GM18951 (cell line): ENCODE results near the gene NUMB.

Source experiments
- POLR2A ChIP-seq: IDR thresholded peaks from 4 replicates; pipeline ENCODE4 v1.6.1; 2011; ENCODE audit warnings: mild to moderate bottlenecking; ENCODE audit not compliant: insufficient read length, insufficient read depth; ENCODE audit errors: extremely low read depth
- in situ Hi-C: fragments of 300-500 bp; cut with MboI; formaldehyde crosslinking; loops from one replicate; pipeline ENCODE4 v1.12.0; 2022; ENCODE audit warnings: low sequenced_read_pairs, mixed read lengths, inconsistent platforms; ENCODE audit not compliant: unreplicated experiment

The NUMB gene

DNA sequence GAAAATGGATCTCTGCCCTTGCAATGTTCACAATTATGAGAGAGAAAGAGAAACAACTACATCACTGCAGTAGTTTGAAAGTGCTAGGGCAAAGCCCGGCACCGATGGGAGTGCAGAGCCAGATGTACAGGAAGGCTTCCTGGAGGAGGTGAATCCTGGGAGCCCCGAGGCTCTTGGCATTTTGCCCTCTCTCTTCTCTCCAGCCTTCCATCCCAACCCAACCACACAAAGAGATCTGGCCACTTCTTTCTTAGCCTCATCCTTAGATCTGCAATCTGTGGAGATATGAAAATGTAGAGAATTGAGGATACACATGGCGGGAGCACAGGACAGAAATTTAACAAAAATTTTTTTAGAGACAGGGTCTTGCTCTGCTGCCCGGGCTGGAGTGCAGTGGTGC lies 224.3 kb downstream of the NUMB start:
- no peak for TF ChIP-seq POLR2A
- in situ Hi-C loops, result no loop called here

DNA sequence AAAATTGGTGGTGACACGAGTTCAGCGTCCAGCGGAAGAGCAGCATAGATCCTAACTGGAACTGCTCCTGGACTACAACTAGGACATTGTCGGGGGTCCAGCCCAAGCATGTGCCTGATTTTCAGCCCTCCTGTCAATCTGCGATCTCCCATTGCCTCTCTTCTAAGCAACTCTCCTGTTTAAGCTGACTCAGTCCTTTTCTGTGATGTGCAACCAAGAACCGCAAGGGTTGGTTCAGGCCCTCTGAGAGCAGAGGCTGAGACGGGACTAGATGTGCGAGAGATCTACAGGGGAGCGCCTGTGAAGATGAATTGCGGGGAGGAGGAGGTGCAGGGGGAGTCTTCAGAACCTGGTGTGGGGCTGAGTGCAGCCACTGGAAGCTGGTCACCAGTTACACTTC lies 224.8 kb downstream of the NUMB start:
- no peak for TF ChIP-seq POLR2A
- in situ Hi-C loops, result no loop called here

GRCh38 chr14:73232984-73233383 lies 225.4 kb downstream of the NUMB start:
- TF ChIP-seq POLR2A, result no peak
- in situ Hi-C loops, result no loop called here

GRCh38 chr14:73231981-73232851 lies 226.1 kb downstream of the NUMB start:
- TF ChIP-seq POLR2A, result no peak
- in situ Hi-C loops, result no loop called here

DNA sequence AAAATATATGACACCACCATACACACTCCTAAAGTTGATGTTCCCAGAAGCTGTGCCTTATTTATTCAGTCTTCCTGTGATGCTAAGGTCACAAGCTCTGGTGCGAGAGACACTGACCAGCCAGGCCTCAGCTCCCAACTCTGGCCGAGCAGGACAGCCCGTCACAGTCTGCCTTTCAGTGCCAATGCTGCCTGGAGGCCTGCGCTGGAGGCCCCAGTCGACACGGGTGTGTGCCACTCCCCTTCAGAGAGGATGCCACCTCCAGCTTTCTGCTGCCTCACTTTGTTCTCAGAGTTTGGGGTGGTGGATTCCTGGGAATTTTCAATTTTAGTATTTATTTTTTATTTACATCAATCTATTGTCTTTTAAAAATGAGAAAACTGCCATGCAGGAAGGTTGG lies 228.3 kb downstream of the NUMB start:
- in situ Hi-C loops, result no loop called here
- no peak for TF ChIP-seq POLR2A

DNA sequence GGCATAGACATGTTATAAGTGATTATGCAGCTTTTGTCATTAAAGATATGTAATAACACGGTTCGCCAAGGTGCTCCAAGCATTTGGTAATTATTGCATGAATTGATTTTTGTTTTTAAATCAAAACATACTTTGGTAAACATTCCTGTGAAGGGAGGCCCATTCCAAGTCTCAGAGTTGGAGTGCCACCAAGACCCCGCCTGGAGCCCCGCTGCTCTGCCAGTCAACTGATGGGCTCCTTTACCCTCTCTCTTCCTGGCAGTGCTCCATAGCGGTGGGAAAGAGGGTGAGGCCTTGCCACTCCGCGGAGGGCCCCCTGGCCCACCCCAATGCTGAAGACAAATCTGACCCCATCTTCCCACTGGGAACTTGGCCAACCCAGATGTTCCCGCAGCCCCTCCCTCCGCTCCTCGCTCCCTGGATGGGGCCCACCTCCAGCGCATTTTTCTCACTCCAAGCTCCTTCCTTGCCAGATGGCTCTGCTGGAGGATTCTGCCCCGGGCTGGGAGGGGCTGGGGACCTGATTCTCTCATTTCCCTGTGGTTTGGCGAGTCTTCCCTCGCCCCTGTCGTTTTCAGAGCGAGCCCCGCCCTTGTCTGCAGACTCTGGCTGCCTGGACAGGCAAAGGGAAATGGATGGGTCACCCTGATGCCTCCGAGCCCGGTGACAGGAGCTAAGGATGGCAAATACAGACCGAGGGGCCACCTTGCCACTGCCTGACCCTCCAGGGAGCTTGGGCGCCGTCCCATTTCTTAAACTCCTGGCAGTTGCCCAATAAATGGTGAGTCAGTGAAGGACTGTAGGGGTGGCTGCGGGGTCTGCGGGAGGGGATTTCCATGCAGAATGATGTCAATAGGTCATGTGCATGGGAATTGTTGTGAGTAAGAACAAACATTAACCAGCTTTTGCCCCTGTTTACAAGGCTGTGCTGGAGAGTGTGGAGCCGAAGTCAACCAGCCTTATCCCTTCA lies 230.2 kb downstream of the NUMB start:
- in situ Hi-C loops, result no loop called here
- TF ChIP-seq POLR2A, result no peak

DNA sequence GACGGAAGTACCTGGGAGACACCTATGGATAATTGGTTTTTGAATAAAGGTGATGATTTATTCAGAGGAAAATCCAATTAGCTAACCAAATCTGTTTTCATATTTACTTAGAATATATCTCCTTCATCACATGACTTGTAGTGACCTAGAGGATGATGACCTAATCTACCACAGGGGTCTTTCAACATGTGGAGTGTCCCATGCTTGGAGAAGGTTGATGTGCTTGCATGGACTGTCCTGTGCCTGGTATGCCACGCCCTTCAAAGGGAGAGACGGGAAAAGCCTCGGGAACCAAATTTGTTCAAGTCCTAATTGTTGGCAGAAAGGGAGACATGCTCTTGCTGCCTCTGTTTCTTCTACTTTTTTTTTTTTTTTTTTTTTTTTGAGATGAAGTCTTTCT lies 232.8 kb downstream of the NUMB start:
- no peak for TF ChIP-seq POLR2A
- in situ Hi-C loops, result no loop called here
